Ascending aorta (tissue), 2 donors: Measurements from ENCODE around the gene FLACC1. TPM values are rescaled to one million over a fixed set of nuclear protein-coding genes. Genes with fewer than 3 reads are reported as not detected.
"Not testable (repeated sequence)": the region's sequence is repeated elsewhere in the genome, so short reads cannot be mapped to it uniquely, and the experiment has no call there.

Source experiments
- DNase-seq, 2 donors: peaks; one replicate each; pipeline ENCODE4 v3.0.0-alpha.2; 2019; ENCODE audit warnings: low spot score in 2 of 2
- H3K27ac ChIP-seq, 2 donors: fragments of 200-600 bp; sonication (generic); one replicate each; pipeline ENCODE4 v1.5.1; 2016 to 2017; ENCODE audit warnings: mild to moderate bottlenecking in 1 of 2
- H3K27me3 ChIP-seq: fragments of 200-600 bp; sonication (generic); one replicate; pipeline ENCODE4 v1.5.1; 2017
- H3K36me3 ChIP-seq, 2 donors: fragments of 200-600 bp; sonication (generic); one replicate each; pipeline ENCODE4 v1.5.1; 2016
- H3K4me1 ChIP-seq, 2 donors: fragments of 200-600 bp; sonication (generic); one replicate each; pipeline ENCODE4 v1.5.1; 2016 to 2017; ENCODE audit warnings: mild to moderate bottlenecking in 1 of 2
- H3K4me3 ChIP-seq, 2 donors: fragments of 200-600 bp; sonication (generic); one replicate each; pipeline ENCODE4 v1.5.1; 2016 to 2017; ENCODE audit warnings: mild to moderate bottlenecking in 1 of 2
- H3K9me3 ChIP-seq, 2 donors: fragments of 200-600 bp; sonication (generic); one replicate each; pipeline ENCODE4 v1.5.1; 2016
- intact Hi-C: fragments of 100-400 bp; cut with DNase I; formaldehyde crosslinking; loops from one replicate; pipeline ENCODE4 v1.15.1; 2023
- total RNA-seq: library from RNA; depleted of rRNA; stranded (reverse); fragments of >200 nt; gene quantifications from one replicate; pipeline ENCODE4 v1.1.0, GENCODE V29; 2016
- TF ChIP-seq, protein P1 (sequence below), 3 experiments: fragments of 200-600 bp in 2 of 3; fragments of 450-650 bp in 1 of 3; sonication (generic) in 2 of 3; IDR thresholded peaks; one replicate each; pipeline ENCODE4 v1.5.1; 2016 to 2019; ENCODE audit warnings: antibody characterized with exemption in 3 of 3, mild to moderate bottlenecking in 1 of 3, moderate library complexity in 1 of 3

Gene FLACC1
- total RNA-seq, 1 donor from 2014 or later, result 0.32 TPM

DNA sequence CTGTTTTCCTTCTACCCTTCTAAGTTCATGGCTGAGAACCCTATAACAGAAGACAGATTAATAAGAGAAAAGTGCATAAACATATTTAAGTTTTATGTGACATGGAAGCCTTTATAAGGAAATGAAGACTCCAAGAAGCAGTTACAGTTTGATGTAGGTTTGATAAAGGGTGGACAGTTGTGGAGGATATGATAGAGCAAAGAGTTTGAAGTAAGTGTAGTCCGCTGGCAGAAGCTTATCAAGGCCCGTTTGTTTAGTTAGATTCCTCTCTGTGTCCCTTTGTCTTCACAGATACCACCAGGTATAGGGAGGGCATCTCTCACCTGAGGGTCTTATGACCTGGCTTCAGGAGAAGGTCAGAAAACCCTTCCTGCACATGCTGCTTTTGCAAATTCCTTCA lies 107.3 kb downstream of the FLACC1 start:
- Histone ChIP-seq H3K4me1 (no peaks in the 10 kb centered on the region), H3K4me3 (no peak overlapping the region), H3K9me3 (no peaks in the 10 kb centered on the region), H3K27ac (no peak overlapping the region), H3K36me3 (no peaks in the 10 kb centered on the region), H3K27me3 (no peaks in the 10 kb centered on the region)
- DNase-seq, result no peak
- TF ChIP-seq, protein P1, sequence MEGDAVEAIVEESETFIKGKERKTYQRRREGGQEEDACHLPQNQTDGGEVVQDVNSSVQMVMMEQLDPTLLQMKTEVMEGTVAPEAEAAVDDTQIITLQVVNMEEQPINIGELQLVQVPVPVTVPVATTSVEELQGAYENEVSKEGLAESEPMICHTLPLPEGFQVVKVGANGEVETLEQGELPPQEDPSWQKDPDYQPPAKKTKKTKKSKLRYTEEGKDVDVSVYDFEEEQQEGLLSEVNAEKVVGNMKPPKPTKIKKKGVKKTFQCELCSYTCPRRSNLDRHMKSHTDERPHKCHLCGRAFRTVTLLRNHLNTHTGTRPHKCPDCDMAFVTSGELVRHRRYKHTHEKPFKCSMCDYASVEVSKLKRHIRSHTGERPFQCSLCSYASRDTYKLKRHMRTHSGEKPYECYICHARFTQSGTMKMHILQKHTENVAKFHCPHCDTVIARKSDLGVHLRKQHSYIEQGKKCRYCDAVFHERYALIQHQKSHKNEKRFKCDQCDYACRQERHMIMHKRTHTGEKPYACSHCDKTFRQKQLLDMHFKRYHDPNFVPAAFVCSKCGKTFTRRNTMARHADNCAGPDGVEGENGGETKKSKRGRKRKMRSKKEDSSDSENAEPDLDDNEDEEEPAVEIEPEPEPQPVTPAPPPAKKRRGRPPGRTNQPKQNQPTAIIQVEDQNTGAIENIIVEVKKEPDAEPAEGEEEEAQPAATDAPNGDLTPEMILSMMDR (IDR thresholded peaks at IDR 0.05), result no peak
- intact Hi-C loops, result no loop called here

DNA sequence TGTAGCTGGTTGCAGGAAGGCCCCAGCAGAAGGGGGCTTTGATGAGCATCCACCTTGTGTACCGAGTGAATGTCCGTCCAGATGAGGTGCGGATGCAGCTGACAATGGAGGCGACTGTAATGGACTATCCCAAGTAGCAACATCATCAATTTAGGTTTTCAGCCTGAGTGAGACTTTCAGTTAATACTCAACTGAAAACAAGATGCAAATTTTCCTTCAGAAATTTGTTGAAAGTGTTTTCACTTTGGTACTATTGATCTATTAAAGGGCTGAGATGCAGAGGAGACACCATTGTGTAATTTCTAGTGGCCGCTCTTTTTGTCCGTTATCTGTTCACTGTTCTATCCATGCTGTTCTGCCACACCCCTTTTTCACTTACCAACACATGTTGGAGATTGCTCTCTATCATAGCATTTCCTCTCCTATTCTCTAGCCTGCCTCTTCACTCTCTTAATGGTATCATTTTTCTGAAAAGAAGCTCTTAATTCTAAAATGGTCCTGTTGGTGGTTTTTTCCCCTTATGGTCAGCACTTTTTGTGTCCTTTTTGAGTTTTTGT lies 108.8 kb downstream of the FLACC1 start:
- no peak for DNase-seq
- Histone ChIP-seq H3K27me3 (no peaks in the 10 kb centered on the region), H3K4me3 (no peak overlapping the region), H3K36me3 (no peaks in the 10 kb centered on the region), H3K4me1 (no peaks in the 10 kb centered on the region), H3K9me3 (no peaks in the 10 kb centered on the region), H3K27ac (no peak overlapping the region)
- intact Hi-C loops, result no loop called here
- TF ChIP-seq, protein P1 (IDR thresholded peaks at IDR 0.05), result no peak

DNA sequence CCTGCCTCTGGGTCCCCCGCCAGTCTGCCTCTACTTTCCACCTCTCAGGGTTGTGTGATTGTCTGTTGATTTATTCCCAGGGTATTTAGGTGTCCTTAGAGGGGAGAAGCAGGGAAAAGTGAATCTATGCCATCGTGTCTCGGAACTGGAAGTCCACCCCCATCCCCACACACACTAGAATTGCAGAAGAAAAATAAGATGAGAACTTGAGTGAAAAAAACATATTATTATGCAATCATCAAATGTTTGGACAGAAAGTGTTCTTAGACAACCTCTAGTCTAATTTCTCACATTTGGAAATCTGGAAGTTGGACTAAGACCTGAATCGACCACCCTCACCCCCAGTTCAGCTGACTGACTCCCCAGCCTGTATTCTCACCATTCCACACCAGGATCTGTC lies 110.9 kb downstream of the FLACC1 start:
- DNase-seq, result no peak
- H3K4me3 ChIP-seq, result no peak overlapping the region
- no peak overlapping the region for H3K27ac ChIP-seq
- H3K36me3 ChIP-seq, result no peaks in the 10 kb centered on the region
- H3K9me3 ChIP-seq, result no peaks in the 10 kb centered on the region
- H3K4me1 ChIP-seq, result no peaks in the 10 kb centered on the region
- H3K27me3 ChIP-seq, result no peaks in the 10 kb centered on the region
- TF ChIP-seq, protein P1 (IDR thresholded peaks at IDR 0.05), result no peak
- intact Hi-C loops, result no loop called here

DNA sequence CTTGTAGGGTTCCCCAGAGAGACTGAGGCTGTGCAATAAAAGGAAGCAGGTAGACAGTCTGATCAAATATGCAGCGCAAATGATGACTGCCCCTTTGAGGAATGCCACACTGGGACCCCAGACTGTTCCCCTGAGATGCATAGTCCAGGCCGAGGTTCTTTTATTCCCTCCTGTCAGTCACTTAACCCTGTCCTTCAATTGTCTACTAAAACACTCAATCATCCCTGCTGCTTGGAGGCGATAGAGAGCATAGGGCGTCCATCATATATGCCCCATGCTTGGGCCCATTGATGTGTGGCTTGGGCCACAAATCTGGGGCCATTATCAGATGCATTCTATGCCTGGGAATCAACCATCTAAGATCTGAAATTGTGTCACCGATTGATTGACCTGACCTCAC lies 112.3 kb downstream of the FLACC1 start:
- no peak for DNase-seq
- no peak overlapping the region for H3K4me3 ChIP-seq
- TF ChIP-seq, protein P1 (IDR thresholded peaks at IDR 0.05), result no peak
- H3K4me1 ChIP-seq, result no peaks in the 10 kb centered on the region
- intact Hi-C loops, result no loop called here
- H3K27me3 ChIP-seq, result no peaks in the 10 kb centered on the region
- H3K36me3 ChIP-seq, result no peaks in the 10 kb centered on the region
- no peaks in the 10 kb centered on the region for H3K9me3 ChIP-seq
- no peak overlapping the region for H3K27ac ChIP-seq

DNA sequence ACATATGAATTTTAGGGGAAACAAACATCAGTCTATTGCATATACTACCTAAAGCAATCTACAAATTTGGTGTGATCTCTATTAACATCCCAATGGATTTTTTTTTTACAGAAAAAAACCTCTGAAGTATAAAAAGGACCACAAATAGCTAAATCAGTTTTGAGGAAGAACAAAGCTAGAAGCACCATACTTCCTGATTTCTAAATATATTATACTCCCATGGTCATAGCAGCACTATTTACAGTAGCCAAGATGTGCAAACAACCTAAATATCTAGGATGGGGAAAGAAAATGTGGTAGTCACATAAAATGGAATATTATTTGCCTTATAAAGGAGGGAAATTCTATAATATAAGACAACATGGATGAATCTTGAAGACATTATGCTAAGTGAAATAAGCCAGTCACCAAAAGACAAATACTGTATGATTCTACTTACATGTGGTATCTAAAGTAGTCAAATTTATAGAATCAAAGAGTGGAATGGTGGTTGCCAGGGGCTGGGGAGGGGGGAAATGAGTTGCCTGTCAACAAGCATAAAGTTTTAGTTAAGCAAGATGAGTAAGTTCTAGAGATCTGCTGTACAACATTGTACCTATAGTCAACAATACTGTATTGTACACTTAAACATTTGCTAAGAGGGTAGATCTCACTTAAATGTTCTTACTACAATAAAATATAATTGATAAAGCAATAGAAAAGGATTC lies 114.4 kb downstream of the FLACC1 start:
- no peaks in the 10 kb centered on the region for H3K36me3 ChIP-seq
- no peak overlapping the region for H3K27ac ChIP-seq
- no peak for DNase-seq
- TF ChIP-seq, protein P1 (IDR thresholded peaks at IDR 0.05), result no peak
- intact Hi-C loops, result no loop called here
- no peak overlapping the region for H3K4me3 ChIP-seq
- H3K9me3 ChIP-seq, result no peaks in the 10 kb centered on the region
- no peaks in the 10 kb centered on the region for H3K27me3 ChIP-seq
- H3K4me1 ChIP-seq, result no peaks in the 10 kb centered on the region

DNA sequence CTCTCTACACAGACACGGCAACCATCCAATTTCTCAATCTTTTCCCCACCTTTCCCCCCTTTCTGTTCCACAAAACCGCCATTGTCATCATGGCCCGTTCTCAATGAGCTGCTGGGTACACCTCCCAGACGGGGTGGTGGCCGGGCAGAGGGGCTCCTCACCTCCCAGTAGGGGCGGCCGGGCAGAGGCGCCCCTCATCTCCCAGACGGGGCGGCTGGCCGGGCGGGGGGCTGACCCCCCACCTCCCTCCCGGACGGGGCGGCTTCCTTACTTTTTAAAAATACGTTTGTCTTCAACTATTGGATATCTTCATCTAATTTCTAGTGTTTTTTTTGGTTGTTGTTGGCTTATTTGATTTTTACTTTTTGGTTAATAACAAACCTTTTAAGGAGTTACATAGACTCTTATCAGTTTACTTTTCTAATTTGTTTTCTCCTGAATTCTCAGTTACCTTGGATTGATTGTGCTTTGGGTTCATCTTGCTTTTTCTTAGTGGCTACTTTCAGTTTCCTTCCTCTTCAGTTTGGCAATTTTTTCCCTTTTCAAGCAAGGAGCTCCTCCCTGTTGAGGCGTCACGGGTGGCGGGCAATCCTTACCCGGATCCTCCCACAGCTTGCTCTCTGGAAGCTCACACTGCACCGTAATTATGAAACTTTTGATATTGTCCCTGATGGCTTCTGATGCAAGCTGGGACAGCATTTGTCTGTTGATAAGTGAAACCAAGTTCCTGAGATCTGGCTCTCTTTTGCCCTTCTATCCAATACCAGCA lies 117.8 kb downstream of the FLACC1 start:
- DNase-seq, result peak in 1 of 2 donors; percentile 78
- Histone ChIP-seq H3K27ac (peak overlapping the region in 1 of 2 donors; percentile 41), H3K4me1 (peaks cover 0 to 12% of the 10 kb centered on the region in 2 donors)
- intact Hi-C loops, result loop anchor here (5.0 kb wide), 2 partner anchors 123 to 463 kb away; no protein-coding TSS in a partner anchor
- not testable (repeated sequence) for H3K27me3 ChIP-seq, H3K4me3 ChIP-seq, H3K36me3 ChIP-seq, H3K9me3 ChIP-seq
